Peyer's patch (tissue), 4 donors: Measurements from ENCODE around the gene APOBEC3G. TPM values are rescaled to one million over a fixed set of nuclear protein-coding genes. Genes with fewer than 3 reads are reported as not detected.
A peak's percentile ranks its signal among the peaks of the same experiment; 100 is the strongest.

ENCODE experiments used
- DNase-seq, 3 donors: peaks; one replicate each; pipeline ENCODE4 v3.0.0-alpha.2; 2017 to 2019
- H3K27ac ChIP-seq, 4 donors: fragments of 200-600 bp; sonication (generic); one replicate each; pipeline ENCODE4 v1.5.1; 2016 to 2019
- H3K27me3 ChIP-seq, 2 donors: fragments of 200-600 bp; sonication (generic); one replicate each; pipeline ENCODE4 v1.5.1; 2019
- H3K36me3 ChIP-seq, 3 donors: fragments of 200-600 bp; sonication (generic); one replicate each; pipeline ENCODE4 v1.5.1; 2016 to 2019
- H3K4me1 ChIP-seq, 4 donors: fragments of 200-600 bp; sonication (generic); one replicate each; pipeline ENCODE4 v1.5.1; 2016 to 2019
- H3K4me3 ChIP-seq, 4 donors: fragments of 200-600 bp; sonication (generic); 1 replicate in 3 of 4; 2 replicates in 1 of 4; pipeline ENCODE4 v1.5.1; 2016 to 2019; ENCODE audit warnings: mild to moderate bottlenecking in 1 of 4
- H3K9me3 ChIP-seq, 4 donors: fragments of 200-600 bp; sonication (generic); one replicate each; pipeline ENCODE4 v1.5.1; 2016 to 2019; ENCODE audit warnings: mild to moderate bottlenecking in 1 of 4
- POLR2A ChIP-seq, 2 donors: fragments of 450-650 bp; IDR thresholded peaks; one replicate each; pipeline ENCODE4 v1.5.1; 2017; ENCODE audit warnings: antibody characterized with exemption in 2 of 2, mild to moderate bottlenecking in 2 of 2, moderate library complexity in 2 of 2
- total RNA-seq, 4 donors: library from RNA; depleted of rRNA; stranded (reverse); fragments of >200 nt; gene quantifications; one replicate each; pipeline ENCODE4 v1.1.0, GENCODE V29; 2016
- TF ChIP-seq, protein P1 (sequence below), 6 experiments: fragments of 450-650 bp in 4 of 6; fragments of 200-600 bp in 2 of 6; sonication (generic) in 1 of 6; IDR thresholded peaks; one replicate each; pipeline ENCODE4 v1.5.1; 2017 to 2019; ENCODE audit warnings: antibody characterized with exemption in 6 of 6, mild to moderate bottlenecking in 3 of 6, moderate library complexity in 1 of 6

Gene APOBEC3G
- total RNA-seq, 4 donors from 2014 or later: 2.1 to 8.3 (median 4.7) TPM

DNA sequence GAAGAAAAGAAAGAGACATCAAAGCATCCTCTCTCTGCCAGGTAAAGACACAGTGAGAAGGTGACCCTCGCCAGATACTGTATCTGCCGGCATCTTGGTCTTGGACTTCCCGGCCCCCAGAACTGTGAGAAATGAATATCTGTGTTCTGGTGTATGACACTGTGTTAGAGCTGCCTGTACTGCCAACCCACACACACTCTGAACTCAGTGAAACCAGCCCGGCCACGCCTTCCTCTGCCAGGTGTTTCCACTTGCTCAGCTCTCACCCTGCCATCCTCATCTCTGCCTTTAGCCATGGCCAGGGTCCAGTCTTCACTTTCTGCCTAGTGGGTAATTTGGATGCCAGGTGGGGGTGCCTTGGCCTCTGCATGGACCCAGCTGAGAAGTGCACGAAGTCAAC, 51.4 kb downstream of the APOBEC3G start:
- peak in 2 of 3 donors; percentile 55 to 56 for DNase-seq
- H3K27ac ChIP-seq: peak overlapping the region in 3 of 4 donors; percentile 32 to 62 (median 60)

DNA sequence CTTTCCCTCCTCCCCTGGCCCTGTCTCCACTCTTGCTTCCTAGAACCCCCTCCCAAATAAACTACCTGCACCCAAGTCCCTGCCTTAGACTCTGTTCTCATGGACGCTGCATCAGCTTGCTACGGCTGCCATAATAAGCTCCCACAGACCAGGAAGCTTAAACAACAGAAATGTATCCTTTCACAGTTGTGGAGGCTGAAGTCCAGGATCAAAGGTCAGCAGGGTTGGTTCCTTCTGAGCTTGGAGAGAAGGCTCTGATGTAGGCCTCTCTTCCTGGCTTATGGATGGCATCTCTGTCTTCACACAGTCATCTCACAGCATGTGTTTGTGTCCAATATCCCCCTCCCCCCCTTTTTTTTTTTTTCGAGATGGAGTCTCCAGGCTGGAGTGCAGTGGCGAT, 52.0 kb downstream of the APOBEC3G start:
- H3K27ac ChIP-seq: peak overlapping the region in 3 of 4 donors; percentile 32 to 62 (median 60)

More for the DNA sequence above, 51.4 kb downstream of the APOBEC3G start:
- Histone ChIP-seq H3K4me1 (peaks cover 0 to 25% (median 3%) of the 10 kb centered on the region in 4 donors), H3K27me3 (no peaks in the 10 kb centered on the region), H3K36me3 (peaks cover 0 to 8% (median 0%) of the 10 kb centered on the region in 3 donors), H3K9me3 (no peaks in the 10 kb centered on the region), H3K4me3 (no peak overlapping the region)
- TF ChIP-seq, protein P1, sequence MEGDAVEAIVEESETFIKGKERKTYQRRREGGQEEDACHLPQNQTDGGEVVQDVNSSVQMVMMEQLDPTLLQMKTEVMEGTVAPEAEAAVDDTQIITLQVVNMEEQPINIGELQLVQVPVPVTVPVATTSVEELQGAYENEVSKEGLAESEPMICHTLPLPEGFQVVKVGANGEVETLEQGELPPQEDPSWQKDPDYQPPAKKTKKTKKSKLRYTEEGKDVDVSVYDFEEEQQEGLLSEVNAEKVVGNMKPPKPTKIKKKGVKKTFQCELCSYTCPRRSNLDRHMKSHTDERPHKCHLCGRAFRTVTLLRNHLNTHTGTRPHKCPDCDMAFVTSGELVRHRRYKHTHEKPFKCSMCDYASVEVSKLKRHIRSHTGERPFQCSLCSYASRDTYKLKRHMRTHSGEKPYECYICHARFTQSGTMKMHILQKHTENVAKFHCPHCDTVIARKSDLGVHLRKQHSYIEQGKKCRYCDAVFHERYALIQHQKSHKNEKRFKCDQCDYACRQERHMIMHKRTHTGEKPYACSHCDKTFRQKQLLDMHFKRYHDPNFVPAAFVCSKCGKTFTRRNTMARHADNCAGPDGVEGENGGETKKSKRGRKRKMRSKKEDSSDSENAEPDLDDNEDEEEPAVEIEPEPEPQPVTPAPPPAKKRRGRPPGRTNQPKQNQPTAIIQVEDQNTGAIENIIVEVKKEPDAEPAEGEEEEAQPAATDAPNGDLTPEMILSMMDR (IDR thresholded peaks at IDR 0.05): no peak
- no peak for TF ChIP-seq POLR2A (IDR thresholded peaks at IDR 0.05)

GRCh38 chr22:39129746-39130145, 52.7 kb downstream of the APOBEC3G start:
- no peak overlapping the region for H3K4me3 ChIP-seq
- TF ChIP-seq POLR2A (IDR thresholded peaks at IDR 0.05): no peak
- TF ChIP-seq, protein P1 (IDR thresholded peaks at IDR 0.05): no peak
- H3K27me3 ChIP-seq: no peaks in the 10 kb centered on the region
- peaks cover 0 to 17% (median 0%) of the 10 kb centered on the region in 3 donors for H3K36me3 ChIP-seq
- H3K4me1 ChIP-seq: peaks cover 0 to 25% (median 3%) of the 10 kb centered on the region in 4 donors
- no peak for DNase-seq
- peak overlapping the region in 1 of 4 donors; percentile 6 for H3K27ac ChIP-seq
- no peaks in the 10 kb centered on the region for H3K9me3 ChIP-seq

More for the DNA sequence above, 52.0 kb downstream of the APOBEC3G start:
- H3K4me1 ChIP-seq: peaks cover 0 to 25% (median 3%) of the 10 kb centered on the region in 4 donors
- H3K36me3 ChIP-seq: peaks cover 0 to 12% (median 0%) of the 10 kb centered on the region in 3 donors
- peak in 1 of 3 donors; percentile 91 for DNase-seq
- H3K9me3 ChIP-seq: no peaks in the 10 kb centered on the region
- no peak for TF ChIP-seq POLR2A (IDR thresholded peaks at IDR 0.05)
- TF ChIP-seq, protein P1 (IDR thresholded peaks at IDR 0.05): no peak
- no peak overlapping the region for H3K4me3 ChIP-seq
- H3K27me3 ChIP-seq: no peaks in the 10 kb centered on the region

- TF ChIP-seq, protein P1 (IDR thresholded peaks at IDR 0.05): no peak
- TF ChIP-seq POLR2A (IDR thresholded peaks at IDR 0.05): no peak
- Histone ChIP-seq H3K27ac (no peak overlapping the region), H3K27me3 (no peaks in the 10 kb centered on the region), H3K36me3 (peaks cover 0 to 17% (median 0%) of the 10 kb centered on the region in 3 donors), H3K9me3 (no peaks in the 10 kb centered on the region), H3K4me1 (peaks cover 0 to 25% (median 3%) of the 10 kb centered on the region in 4 donors), H3K4me3 (no peak overlapping the region)
- no peak for DNase-seq
Measured at GRCh38 chr22:39130152-39130704, 53.2 kb downstream of the APOBEC3G start.

DNA sequence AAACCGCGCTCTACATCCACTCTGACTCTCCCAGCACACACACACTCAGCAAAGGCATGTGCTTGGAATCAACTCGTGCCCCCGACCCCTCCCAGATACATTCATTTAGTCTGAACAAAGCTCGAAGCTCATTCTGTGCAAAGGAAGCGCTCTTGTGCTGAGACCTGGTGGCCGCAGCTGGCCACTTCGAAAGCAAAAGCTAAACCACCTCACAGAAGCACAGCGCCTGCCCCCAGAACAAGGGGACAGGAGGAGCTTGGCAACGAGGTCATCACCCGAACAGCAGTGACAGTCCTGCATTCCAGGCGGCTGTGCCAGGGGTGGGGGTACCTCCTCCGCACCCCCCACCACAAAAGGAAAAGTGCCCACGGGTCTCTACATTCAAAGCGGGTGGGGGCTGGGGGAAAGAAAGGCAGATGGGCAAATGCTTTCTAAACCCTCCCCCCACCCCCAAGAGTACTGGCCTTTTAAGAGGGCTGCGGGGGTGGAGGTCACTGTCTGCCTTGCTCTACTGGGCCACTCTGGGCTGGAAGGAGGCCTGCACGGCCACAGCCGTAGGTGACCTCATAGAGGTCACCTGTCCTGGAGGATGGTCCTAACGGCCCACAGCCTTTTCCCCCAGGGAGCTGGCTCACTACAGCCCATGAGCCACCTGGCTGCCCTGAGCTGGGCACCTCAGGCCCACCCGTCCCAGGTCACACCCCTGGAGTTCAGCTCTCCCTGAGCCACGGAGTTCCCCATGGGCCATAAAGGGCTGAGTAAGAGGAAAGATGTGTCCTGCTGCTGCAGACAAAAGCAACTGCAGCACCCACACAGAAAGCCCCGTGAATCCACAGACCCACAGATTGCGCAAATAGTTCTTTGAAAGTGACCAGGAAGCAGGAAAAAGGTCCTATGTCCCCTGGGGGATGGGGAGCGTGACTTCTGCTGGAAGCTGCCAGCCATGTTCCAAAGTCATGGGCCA, 54.1 kb downstream of the APOBEC3G start:
- H3K9me3 ChIP-seq: no peaks in the 10 kb centered on the region
- no peak for TF ChIP-seq POLR2A (IDR thresholded peaks at IDR 0.05)
- TF ChIP-seq, protein P1 (IDR thresholded peaks at IDR 0.05): no peak
- peak in 1 of 3 donors; percentile 49 for DNase-seq
- no peaks in the 10 kb centered on the region for H3K27me3 ChIP-seq
- H3K36me3 ChIP-seq: peaks cover 0 to 17% (median 0%) of the 10 kb centered on the region in 3 donors
- H3K4me3 ChIP-seq: no peak overlapping the region
- H3K27ac ChIP-seq: peak overlapping the region in 3 of 4 donors; percentile 17 to 59 (median 37)
- peaks cover 0 to 25% (median 3%) of the 10 kb centered on the region in 4 donors for H3K4me1 ChIP-seq
